PFSK-1 (cell line): ENCODE data around the gene GRIA3.

Source experiments
- POLR2AphosphoS5 ChIP-seq: IDR thresholded peaks from 2 replicates; pipeline ENCODE4 v1.6.1; 2012; ENCODE audit warnings: low read depth, mild to moderate bottlenecking, control low read depth, low read length, moderate library complexity
- TAF1 ChIP-seq: IDR thresholded peaks from 2 replicates; pipeline ENCODE4 v1.6.1; 2012; ENCODE audit warnings: low read length, control low read depth, borderline replicate concordance; ENCODE audit not compliant: insufficient read depth
- TF ChIP-seq, protein P1 (sequence below), 2 experiments: IDR thresholded peaks; 2 replicates each; pipeline versions ENCODE4 v1.6.1 to v1.8.0; 2011 to 2012; ENCODE audit warnings: low read depth in 2 of 2, low read length in 2 of 2, control low read depth in 1 of 2, inconsistent platforms in 1 of 2, mild to moderate bottlenecking in 1 of 2, moderate library complexity in 1 of 2; ENCODE audit not compliant: insufficient read depth in 1 of 2

DNA sequence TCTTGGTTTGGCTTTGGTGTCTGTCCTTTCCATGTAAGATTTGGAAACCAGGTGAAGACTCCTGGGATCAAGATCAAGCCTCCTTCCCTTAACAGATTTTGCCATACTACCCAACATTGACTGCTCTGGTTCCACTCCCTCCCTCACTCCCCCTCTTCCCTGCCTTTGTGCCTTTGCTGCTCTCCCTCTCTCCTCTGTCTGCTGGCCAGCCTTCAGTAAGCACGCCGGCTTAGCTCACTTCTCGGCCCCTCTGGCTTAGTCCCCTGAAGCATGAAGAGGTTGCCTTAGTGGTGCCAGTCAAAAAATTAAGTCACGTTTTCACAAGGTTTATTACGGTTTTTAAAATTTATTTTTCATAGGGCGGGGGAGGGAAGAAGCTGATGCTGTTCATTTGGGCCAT is 6.0 kb downstream of the GRIA3 start:
- no peak for TF ChIP-seq POLR2AphosphoS5
- TF ChIP-seq, protein P1, sequence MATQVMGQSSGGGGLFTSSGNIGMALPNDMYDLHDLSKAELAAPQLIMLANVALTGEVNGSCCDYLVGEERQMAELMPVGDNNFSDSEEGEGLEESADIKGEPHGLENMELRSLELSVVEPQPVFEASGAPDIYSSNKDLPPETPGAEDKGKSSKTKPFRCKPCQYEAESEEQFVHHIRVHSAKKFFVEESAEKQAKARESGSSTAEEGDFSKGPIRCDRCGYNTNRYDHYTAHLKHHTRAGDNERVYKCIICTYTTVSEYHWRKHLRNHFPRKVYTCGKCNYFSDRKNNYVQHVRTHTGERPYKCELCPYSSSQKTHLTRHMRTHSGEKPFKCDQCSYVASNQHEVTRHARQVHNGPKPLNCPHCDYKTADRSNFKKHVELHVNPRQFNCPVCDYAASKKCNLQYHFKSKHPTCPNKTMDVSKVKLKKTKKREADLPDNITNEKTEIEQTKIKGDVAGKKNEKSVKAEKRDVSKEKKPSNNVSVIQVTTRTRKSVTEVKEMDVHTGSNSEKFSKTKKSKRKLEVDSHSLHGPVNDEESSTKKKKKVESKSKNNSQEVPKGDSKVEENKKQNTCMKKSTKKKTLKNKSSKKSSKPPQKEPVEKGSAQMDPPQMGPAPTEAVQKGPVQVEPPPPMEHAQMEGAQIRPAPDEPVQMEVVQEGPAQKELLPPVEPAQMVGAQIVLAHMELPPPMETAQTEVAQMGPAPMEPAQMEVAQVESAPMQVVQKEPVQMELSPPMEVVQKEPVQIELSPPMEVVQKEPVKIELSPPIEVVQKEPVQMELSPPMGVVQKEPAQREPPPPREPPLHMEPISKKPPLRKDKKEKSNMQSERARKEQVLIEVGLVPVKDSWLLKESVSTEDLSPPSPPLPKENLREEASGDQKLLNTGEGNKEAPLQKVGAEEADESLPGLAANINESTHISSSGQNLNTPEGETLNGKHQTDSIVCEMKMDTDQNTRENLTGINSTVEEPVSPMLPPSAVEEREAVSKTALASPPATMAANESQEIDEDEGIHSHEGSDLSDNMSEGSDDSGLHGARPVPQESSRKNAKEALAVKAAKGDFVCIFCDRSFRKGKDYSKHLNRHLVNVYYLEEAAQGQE (IDR thresholded peaks at IDR 0.05; ENCODE audit: insufficient read depth in 1 of 2, low read depth in 2 of 2, low read length in 2 of 2): no peak
- no peak for TF ChIP-seq TAF1
